GM18520 (cell line): ENCODE data around the gene TARP.
"Not testable (repeated sequence)": the region's sequence is repeated elsewhere in the genome, so short reads cannot be mapped to it uniquely, and the experiment has no call there.

Experiments used
- ATAC-seq: cut with Tn5 transposase; IDR thresholded peaks from one replicate; pipeline ENCODE4 v1.9.1; 2021; ENCODE audit not compliant: unreplicated experiment

TARP gene

GRCh38 chr7:38262545-38262944 lies 10.9 kb downstream of the TARP start:
- no peak for ATAC-seq

DNA sequence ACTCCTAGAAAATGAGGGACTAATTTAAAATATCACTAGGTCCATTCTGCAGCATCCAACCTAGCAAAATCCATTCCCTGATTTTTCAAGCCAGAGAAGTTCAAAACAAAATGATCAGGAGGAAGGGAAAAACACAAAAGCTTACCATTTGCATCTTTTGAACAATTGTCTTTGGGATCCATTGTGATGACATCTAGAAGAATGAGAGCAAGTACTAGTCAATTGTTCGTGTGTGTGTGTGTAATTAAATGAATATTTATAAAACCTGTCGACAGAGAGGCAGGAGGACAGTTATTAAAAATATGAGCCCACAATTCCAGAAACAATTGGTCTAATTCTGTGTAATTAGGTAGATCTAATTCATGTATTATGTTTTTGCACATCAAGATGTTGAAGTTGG lies 11.4 kb downstream of the TARP start:
- not testable (repeated sequence) for ATAC-seq

DNA sequence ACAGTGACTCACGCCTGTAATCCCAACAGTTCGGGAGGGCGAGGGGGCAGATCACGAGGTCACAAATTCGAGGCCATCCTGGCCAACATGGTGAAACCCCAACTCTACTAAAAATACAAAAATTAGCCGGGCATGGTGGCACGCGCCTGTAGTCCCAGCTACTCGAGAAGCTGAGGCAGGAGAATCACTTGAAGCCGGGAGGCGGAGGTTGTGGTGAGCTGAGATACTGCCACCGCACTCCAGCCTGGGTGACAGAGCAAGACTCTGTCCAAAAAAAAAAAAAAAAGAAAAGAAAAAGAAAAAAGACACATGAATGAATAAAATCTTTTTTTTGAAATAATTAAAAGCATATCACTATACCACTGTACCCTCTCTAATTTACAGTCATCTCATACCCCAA lies 11.8 kb downstream of the TARP start:
- not testable (repeated sequence) for ATAC-seq

DNA sequence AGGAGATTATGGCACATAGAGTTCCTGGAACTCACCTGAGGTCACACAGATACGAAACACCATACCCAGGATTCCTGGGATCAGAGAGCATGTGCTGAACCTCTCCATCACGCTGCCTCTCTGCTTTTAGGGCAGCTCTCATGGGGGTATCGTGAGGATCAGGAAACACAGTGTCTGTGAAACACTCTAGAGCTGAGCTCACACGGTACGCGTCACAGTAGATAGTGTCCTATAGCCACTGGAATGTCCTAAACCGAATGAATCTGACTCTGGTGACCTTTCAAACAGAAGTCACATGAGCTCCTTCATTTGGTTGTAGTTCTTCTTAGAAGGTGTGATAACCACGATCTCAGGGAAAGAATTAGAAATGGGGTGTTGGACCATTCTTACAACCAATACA lies 14.3 kb downstream of the TARP start:
- not testable (repeated sequence) for ATAC-seq

- ATAC-seq, result no peak
Observed at GRCh38 chr7:38257350-38257677, 16.1 kb downstream of the TARP start.

- peak; percentile 76 for ATAC-seq
Observed at GRCh38 chr7:38249849-38250248, 23.6 kb downstream of the TARP start.

DNA sequence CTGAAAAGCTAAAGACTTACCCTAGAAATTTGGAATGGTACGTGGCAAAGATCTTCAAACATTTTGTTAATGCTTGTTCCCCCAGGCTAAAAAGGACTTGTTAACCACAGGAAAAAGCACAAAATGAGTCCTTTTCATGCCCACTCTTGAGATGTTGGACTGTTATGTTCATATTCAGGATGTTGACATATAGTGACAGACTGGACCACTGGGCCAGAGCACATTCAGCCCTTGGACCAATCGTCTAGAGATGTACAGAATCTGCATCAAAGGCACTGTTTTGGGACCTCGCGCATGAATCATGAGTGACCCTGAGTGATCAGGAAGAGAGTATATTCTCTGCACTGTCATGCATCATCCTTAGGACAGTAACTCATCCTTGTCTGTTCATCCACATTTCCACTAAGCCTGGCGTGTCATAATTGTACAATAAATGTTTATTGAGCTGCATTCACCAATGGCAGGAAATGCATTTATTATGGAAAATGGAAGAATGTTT lies 25.3 kb downstream of the TARP start:
- ATAC-seq, result no peak

DNA sequence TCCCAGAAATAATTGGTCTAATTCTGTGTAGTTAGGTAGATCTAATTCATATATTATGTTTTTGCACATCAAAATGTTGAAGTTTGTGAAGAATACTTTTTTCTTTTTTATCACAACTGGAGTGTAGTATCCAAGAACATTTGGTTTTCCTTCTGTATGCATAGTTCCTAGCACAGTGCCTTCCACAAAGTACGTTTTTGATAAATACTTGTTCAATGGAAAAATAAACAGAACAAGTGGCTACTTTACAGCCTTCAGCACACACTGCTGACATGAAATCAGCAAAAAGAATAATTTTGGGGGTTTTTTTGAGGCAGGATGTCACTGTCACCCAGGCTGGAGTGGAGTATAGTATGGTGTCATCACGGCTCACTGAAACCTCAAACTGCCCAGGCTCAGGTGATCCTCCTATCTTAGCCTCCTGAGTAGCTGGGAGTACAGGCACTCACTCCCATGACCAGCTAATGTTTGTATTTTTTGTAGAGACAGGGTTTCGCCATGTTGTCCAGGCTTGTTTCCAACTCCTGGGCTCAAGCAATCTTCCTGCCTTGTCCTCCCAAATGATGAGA lies 27.9 kb downstream of the TARP start:
- ATAC-seq, result no peak

DNA sequence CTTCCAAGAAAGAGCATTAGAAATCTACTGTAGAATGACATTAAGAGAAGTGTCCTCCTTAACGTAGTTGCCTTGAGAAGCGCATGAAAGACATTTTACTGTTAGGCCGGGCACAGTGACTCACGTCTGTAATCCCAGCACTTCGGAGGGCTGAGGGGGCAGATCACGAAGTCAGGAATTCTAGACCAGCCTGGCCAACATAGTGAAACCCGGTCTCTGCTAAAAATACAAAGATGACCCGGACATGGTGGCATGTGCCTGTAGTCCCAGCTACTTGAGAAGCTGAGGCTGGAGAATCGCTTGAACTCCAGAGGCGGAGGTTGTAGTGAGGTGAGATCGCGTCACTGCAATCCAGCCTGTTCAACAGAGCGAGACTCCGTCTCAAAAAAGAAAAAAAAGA lies 28.9 kb downstream of the TARP start:
- no peak for ATAC-seq

- not testable (repeated sequence) for ATAC-seq
Observed at GRCh38 chr7:38243345-38243744, 30.1 kb downstream of the TARP start.

- ATAC-seq, result no peak
Observed at GRCh38 chr7:38242814-38243213, 30.6 kb downstream of the TARP start.

DNA sequence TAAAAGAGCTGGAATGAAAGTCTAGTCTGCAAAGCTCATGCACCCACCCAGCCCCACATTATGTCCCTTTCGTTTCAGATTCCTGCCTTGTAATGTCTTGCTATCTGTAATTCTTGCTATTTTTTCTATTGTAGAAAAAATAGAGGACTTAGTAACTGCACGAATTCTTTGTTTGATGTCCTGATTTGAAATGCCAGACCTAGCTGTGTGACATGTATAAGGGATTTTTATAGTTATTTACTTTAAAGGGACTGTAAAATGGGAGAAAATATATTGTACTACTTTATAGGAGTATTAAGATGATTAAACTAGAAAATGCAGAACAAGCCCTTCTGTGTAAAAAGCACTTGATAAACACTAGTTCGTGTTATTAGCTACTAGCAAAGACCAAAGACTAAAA lies 32.4 kb downstream of the TARP start:
- no peak for ATAC-seq

DNA sequence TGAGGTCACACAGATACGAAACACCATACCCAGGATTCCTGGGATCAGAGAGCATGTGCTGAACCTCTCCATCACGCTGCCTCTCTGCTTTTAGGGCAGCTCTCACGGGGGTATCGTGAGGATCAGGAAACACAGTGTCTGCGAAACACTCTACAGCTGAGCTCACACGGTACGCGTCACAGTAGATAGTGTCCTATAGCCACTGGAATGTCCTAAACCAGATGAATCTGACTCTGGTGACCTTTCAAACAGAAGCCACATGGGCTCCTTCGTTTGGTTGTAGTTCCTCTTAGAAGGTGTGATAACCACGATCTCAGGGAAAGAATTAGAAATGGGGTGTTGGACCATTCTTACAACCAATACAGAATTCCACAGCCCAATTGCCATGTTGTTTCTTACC lies 34.3 kb downstream of the TARP start:
- not testable (repeated sequence) for ATAC-seq

GRCh38 chr7:38235606-38236005 lies 37.8 kb downstream of the TARP start:
- no peak for ATAC-seq

- not testable (repeated sequence) for ATAC-seq
Observed at GRCh38 chr7:38234759-38235158, 38.7 kb downstream of the TARP start.

- ATAC-seq, result peak; percentile 87
Observed at GRCh38 chr7:38232502-38233366, 40.7 kb downstream of the TARP start.

DNA sequence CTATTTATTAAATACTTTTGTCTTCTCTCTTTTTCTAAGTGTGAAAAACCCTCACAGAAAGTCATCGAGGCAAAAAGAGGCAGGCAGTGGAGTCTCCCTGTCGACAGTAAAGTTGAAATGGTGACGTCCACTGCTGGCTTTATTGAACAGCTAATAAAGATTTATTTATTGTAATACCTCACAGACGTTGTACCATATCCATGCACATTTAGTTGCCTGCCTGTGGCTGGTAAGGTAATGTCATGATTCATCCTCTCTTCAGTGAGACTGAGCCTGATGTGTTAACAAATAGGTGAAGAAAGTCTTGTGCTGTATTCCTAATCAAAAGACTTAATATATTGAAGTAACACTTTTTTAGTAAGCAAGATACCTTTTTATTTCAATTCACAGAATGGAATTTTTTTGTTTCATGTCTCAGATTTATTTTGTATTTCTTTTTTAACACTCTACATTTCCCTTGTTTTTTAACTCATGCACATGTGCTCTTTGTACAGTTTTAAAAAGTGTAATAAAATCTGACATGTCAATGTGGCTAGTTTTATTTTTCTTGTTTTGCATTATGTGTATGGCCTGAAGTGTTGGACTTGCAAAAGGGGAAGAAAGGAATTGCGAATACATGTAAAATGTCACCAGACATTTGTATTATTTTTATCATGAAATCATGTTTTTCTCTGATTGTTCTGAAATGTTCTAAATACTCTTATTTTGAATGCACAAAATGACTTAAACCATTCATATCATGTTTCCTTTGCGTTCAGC lies 43.4 kb downstream of the TARP start:
- ATAC-seq, result no peak

GRCh38 chr7:38229386-38229785 lies 44.0 kb downstream of the TARP start:
- no peak for ATAC-seq

GRCh38 chr7:38224392-38224791 lies 49.0 kb downstream of the TARP start:
- no peak for ATAC-seq

DNA sequence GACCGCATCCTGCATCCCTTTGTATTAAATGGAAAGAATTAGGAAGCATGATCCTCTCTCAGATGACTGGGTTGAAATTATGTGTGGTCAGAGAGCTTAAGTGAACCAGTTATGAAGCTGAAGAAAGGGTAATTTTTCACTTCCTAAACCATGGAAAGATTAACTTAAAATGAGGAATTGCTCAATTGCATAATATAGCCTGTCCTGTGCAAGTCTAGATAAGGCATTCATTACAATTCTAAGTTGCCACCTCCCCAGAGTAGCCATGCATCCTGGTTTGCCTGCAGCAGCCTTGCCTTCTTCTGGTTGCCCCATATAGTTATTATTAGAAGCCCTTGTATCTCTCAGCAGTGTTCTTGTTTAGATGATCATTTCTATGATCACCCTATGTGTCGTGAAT lies 50.1 kb downstream of the TARP start:
- no peak for ATAC-seq

- ATAC-seq, result no peak
Observed at GRCh38 chr7:38222481-38223096, 50.8 kb downstream of the TARP start.
